GM18526 (cell line): ENCODE results near the gene LCP2.

ENCODE experiments used
- POLR2A ChIP-seq: IDR thresholded peaks from 3 replicates; pipeline ENCODE4 v1.6.1; 2011; ENCODE audit not compliant: insufficient read length; ENCODE audit errors: extremely low read depth

Gene LCP2

DNA sequence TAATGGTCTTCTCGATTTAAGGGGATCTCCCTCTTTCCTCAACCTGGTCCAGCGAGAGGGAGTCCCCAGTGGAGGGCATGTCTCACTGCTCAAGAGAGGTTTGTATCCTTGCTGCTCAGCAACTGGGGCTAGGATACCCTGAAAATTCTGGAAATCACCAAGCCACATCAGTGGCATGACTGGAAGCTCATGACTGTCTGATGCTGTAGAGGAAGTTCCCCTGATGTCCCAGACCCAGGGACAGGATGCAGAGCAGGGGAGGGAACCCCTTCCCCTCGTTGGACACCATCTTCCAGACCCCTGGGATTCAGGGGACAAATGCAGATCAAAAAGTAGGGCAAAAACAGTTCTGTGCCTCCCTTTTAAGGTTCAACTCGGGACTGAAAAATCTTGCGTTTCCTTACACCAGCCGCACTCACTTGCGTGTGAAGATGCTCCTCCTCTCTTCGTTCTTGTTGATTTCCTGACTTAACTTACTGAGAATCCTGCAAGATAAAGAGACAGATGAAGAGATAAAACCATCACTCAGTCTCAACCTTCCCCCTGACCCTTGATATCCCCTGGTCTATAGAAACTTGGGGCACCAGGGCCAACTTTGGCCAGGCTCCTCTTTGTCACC lies 22.1 kb downstream of the LCP2 start:
- no peak for TF ChIP-seq POLR2A

DNA sequence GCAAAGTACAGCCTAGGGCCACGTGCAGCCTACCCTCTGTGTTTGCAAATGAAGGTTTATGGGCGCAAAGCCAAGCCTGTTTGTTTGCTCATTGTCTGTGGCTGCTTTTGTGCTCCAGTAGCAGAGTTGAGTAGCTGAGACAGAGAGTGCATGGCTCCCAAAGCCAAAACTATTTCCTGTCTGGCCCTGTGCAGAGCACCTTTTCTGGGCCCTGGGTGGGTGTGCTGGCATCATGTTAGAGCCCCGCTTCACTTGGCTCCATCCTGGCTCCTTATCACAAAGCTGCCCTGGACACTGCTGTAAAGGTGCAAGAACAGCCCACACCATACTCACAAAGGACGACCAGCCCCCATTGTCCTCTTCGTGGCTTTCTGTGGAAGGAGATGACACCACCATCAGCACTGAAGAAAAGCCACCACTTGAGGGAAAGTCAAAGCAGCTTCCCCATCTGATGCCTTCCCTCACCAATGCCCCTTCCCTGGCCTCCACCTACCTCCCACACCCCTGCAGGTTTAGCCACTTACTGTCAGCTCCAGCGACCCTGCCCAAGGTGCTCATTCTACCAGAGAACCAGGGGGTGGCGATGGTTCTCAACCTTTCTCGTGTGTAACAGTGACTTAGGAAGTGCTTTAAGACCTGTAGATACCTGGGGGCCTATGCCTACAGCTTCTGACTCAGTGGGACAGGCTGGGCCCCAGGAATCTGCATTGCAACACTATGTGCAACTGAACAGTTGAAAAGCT lies 23.4 kb downstream of the LCP2 start:
- no peak for TF ChIP-seq POLR2A

DNA sequence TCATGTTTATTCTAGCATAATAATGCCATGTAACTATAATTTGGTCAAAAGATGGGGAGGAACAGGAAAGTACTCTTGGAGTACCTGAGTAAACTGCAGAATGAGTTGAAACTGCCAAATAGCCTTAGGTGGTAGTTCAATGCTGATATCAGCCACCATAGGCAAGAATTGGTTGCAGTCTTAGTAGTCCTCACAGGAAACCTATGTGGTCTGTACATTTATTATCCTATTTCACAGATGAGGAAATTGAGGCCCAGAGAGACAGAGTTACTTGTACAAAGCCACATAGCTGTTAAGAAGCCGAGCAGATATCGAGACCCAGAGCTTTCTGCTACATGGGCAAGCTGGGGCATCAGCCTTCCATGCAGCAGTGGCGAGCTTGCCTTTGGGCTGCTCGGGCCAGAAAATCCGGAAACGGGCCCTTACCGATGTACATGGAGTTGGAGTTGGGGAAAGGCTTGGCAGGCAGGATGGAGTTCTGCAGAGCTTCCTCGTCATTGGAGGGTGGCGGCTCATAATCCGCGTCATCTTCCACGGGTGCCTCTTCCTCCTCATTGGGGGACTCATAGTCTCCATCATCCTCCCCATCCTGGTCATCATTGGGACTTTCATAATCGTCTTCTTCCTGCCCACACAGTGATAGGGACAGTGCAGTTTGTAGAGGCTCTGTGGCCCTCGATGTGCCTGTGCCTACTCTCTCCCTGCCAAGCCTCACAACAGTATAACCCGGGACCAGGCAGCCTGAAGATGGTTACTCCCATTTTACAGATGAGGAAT lies 27.1 kb downstream of the LCP2 start:
- TF ChIP-seq POLR2A, result no peak

DNA sequence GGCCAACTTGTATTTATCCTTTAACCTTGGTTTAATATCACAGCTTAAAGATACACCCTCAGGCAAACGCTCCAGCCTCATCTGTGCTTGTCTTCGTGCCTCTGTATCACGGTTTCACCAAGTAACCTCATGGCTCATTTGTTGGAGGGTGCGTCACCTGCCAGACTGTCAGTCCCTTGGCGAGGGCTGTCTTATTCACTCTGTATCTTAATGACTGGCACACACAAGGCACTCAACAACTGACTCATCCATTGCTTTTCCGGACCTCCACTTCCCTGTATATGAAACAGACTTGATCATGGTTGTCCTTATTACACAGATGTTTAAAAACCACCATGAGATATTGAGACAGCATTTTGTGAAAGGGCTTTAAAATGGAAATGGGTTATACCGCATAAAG lies 28.0 kb downstream of the LCP2 start:
- no peak for TF ChIP-seq POLR2A

DNA sequence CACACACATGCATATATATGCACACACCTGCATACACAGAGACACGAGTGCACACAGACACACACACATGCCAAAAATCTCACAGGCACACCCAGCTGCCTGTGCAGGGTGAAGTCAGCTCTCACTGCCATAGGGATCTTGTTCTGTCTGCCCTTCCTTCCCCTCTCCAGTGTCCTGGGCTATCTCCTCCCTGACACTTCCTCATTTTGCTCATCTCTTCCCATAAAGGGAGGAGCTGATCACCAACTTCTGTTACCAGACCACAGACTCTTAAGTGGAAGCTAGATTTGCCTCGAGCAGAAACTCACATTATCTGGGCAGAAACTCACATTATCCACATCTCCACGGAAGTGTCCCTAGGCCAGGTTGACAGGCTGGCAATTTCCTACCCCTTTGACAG lies 28.7 kb downstream of the LCP2 start:
- no peak for TF ChIP-seq POLR2A

DNA sequence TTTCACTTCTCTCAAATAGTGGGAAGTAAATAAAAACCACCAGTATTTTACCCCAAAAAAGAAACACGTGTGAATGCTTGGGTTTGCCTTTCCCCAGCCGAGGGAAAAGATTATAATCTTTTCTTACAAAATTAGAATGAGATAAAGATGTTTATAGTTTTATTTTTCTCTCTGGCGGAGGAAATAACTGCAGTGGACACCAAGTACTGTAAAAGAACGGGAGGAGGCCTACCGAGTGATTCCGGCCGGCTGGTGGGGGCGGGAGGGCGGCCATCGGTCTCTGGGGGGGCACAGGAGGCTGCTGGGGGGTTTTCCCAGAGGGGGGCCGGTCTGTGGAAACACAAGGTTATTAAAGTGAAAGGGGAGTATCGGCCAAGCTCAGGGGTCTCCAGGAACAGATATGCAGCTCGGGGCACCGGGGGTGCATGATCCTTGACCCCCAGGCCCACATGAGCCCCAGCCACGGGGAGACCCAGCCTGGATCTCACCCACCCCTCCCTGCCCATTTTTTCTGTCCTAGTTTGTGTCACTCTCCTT lies 29.4 kb downstream of the LCP2 start:
- TF ChIP-seq POLR2A, result no peak

DNA sequence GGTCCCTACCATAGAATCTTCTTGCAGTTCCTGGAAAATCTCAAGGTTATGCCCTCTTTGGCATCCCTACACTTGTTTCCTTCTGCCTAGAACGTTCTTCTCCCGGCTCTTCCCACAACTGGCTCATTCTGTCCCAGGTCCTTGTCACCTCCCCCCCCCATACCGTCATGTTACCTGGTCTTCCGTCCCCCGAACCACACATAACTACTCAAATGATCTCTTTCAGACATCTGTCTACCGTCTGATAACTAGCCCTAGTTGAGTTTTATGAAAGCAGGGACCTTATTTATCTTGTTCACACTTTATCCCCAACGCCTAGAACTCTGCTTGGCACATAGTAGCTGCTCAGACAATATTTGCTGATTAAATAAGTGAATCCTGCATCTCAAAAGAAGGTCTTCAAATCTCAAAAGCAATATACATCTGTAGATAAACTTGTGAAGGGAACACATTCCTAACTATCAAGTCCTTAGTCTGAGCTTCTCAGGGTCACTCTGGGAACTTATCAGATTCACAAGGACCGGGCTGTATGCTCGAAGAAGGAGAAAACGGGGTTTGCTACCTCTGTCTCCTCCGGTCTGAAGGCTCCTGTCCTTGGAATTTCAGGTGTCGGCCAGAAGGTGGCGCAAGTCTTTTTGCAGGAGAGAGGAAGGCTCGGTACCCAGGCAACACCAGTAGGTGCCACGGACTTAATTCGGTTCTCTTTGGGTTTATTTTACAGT lies 30.0 kb downstream of the LCP2 start:
- no peak for TF ChIP-seq POLR2A

DNA sequence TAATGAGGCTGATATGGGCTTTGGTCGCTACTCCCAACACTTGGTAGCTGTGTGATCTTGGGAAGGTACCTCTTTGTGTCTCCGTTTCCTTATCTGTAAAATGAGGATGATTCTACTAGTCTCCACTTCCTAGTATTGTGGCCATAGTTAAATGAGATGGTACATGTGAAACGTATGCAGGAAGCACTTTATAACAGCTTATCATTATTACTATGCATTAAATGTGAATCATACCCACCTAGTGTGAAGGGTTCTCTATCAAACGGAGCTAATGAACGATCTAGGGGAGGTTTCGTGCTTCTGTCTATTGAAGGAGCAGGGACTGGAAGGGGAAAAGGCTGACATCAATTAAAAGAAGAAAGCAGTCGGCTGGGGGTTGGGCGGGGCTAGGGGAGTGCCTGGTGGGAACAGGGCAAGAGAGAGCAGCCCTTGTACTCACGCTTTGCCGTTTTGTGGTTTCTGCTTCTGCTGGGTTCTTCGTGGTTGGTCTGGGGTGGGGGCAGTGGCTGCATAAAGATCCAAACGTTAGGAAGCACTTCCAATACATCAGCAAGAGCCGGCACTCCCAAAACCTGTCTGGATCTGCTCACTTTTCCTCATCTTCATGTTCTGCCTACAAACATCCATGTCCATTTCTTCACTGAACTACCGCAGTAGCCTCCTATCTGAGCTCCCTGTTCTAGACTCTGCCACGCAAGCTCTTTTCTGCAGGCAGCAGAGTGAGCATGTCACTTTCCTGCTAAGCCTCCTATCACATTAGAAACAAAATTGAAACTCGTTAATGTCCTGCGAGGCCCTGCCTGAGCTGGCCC lies 30.8 kb downstream of the LCP2 start:
- TF ChIP-seq POLR2A, result no peak

DNA sequence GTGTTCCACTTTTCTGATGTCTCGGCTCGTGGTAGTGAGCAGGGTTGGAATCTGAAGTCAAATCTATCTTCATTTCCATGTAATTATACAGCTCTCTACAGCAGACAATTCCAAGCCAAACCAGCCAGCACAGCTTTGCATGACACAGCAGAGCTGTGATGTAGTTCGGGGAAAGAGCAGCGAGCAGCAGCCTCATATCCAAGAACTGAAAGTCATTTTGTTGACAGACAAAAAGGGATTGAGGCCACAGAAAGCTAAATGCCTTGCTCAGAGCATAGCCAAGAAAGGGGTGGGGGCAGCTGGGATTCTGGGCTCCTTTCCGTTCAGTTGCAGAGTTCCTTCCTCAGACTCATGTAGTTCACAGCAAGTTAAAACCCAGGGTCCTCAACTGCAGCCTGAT lies 32.1 kb downstream of the LCP2 start:
- TF ChIP-seq POLR2A, result no peak

DNA sequence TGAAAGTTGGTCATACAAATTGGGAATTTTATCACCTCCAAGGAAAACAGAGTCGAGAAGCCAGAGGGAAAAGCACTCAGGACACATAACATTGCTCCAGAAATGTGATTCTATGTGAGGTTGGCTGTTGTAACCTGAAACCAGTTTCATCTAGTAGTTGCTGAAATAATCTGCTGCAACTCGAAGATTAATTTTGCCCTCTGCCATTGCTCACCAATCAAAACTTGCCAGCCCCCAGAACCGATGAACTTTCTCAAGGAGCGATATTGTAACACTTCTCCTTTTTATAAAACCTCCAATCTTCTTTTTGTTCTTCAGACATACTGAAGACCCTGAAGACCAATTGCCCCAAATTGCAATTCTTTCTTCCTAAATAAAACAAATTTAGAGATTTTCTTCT lies 33.7 kb downstream of the LCP2 start:
- no peak for TF ChIP-seq POLR2A

DNA sequence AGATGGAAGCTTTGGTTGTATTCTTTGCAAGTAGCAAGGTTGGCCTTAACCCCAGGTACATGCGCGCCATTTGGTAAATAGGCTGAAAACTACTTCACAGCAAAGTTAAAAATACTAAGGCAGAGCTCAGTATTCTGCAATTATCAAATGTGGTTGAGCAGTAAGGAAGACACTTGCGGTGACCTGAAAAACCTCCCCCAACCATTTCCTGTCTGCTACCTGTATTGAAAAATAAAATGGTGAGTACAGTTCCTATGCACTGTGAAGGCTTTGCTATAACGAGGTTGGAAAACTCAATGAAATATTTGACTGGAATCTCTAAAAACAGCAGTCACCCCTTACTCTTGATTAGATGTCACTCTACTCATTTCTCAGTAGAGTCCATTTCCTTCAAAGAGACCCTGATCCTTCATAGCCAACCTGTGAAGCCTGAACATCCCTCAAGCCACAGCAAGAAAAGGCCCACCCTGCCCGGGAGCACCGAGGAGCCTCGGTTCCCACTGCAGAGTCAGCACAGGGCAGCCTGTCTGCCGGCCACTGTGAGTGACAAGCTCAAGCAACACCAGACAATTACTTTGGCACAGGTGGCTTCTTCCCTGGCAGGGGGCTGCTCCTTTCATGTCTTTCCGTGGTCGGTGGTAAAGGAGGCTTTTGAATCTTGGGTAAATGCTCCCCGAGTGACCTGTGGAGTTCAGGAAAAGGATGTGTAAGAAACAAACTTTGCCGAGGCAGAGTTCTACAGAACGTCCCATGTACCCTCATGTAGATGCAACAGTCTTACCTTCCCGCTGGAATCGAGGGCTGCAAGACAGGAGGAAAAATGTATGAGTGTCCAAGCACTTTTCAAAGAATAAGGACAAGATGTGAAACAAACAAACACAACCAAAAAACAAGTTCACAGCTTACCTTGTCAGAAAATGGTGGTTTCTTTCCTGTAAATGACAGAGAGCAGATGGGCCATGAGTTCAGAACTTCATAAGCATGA lies 35.2 kb downstream of the LCP2 start:
- TF ChIP-seq POLR2A, result no peak

DNA sequence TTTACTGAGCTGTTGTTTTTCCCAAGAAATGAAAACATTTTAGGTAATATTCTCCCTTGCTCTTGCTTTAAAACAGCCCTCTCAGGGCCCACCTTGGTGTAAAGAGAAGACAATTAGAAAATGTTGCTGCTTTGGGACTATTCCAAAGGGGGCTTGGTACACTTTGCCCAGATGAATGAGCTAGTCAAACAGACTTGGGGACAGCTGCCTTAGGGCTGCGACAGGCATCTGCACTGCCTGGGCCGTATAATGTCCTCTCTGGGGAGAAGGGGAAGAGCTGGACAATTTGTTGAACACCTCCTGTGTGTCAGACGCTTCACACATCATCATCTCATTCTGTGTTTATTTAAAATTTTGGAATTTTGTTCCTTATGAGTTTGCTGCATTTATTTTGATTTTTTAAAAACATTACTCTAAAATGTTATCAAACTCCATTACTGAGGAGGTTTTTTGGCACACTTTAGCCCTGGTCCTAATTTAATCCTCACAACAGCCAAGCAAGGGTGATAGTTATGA lies 36.0 kb downstream of the LCP2 start:
- no peak for TF ChIP-seq POLR2A

DNA sequence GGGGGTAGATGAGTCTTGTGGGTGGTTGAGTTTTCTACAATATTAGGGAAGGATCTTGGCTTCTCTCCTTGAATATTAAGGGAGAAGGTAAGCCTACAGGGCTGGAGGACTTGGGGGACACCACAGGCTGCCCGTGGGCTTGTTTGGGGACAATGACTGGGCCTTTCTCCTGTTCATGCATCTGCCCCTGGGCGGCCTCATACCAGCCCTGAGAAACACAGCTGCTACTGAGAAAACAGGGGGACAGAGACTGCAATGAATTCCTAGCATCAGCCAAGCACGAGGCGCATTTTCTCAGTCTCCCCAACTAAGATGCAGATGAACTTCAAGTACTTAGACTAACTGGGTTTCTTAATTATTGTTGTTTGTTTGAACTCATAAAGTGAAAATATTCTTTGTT lies 40.2 kb downstream of the LCP2 start:
- TF ChIP-seq POLR2A, result no peak
